Prostate gland (tissue), 2 donors: Measurements from ENCODE around the gene LBHD2.

Experiments used
- POLR2AphosphoS5 ChIP-seq: sonication (generic); formaldehyde crosslinking; IDR thresholded peaks from one replicate; pipeline ENCODE4 v1.6.1; 2017; ENCODE audit warnings: antibody characterized with exemption
- TF ChIP-seq, protein P1 (sequence below), 4 experiments: fragments of 200-600 bp in 2 of 4; fragments of 450-650 bp in 2 of 4; sonication (generic) in 2 of 4; IDR thresholded peaks; 1 replicate in 3 of 4; 2 replicates in 1 of 4; pipeline ENCODE4 v1.5.1; 2016 to 2019; ENCODE audit warnings: antibody characterized with exemption in 4 of 4, mild to moderate bottlenecking in 2 of 4, moderate library complexity in 2 of 4

DNA sequence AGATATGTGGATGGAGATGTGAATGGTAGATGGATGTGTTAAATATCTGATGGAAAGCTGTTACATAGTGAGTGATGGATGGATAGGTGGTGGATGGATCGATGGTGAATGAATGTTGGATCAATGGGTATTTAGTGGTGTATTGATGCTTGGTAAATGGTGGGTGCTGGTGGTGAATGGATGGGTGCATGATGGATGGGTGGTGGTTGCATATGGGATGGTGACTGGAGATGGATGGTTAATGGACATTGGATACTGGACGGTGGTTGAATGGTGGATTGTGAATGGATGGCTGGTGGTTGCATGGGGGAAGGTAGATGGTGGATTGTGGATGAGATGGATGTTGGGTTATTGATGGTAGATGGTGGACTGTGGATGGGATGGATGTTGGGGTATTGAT is 2.1 kb upstream of the LBHD2 start:
- TF ChIP-seq, protein P1, sequence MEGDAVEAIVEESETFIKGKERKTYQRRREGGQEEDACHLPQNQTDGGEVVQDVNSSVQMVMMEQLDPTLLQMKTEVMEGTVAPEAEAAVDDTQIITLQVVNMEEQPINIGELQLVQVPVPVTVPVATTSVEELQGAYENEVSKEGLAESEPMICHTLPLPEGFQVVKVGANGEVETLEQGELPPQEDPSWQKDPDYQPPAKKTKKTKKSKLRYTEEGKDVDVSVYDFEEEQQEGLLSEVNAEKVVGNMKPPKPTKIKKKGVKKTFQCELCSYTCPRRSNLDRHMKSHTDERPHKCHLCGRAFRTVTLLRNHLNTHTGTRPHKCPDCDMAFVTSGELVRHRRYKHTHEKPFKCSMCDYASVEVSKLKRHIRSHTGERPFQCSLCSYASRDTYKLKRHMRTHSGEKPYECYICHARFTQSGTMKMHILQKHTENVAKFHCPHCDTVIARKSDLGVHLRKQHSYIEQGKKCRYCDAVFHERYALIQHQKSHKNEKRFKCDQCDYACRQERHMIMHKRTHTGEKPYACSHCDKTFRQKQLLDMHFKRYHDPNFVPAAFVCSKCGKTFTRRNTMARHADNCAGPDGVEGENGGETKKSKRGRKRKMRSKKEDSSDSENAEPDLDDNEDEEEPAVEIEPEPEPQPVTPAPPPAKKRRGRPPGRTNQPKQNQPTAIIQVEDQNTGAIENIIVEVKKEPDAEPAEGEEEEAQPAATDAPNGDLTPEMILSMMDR (IDR thresholded peaks at IDR 0.05), result no peak
- TF ChIP-seq POLR2AphosphoS5, result no peak
